ENCODE results near the gene IFNGR2. TPM values are rescaled to one million over a fixed set of nuclear protein-coding genes. Genes with fewer than 3 reads are reported as not detected.

Gene IFNGR2
- total RNA-seq, 1 donor from 2014 or later: 55.6 TPM

DNA sequence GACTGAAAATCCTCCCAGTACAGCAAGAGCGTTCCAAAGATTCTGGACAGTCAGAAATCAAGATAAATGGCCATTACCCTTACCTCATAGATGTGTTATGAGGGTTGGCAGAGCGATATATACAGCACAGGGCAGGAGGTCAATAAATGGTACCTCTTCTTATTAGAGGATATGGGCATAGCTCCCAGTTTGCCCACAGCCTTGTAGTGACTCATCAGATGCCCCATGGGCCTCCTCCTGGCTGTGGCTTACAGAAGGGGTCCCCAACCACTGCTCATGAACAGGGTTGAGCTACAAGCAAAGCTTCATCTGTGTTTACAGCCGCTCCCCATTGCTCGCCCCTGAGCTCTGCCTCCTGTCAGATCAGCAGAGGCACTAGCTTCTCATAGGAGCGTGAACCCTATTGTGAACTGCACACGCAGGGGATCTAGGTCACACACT, 7.3 kb upstream of the IFNGR2 start:
- Mint-ChIP-seq H3K4me1 (ENCODE audit: unreplicated experiment) (peaks cover 41% of the 10 kb centered on the region), H3K4me3 (ENCODE audit: unreplicated experiment) (no peak overlapping the region), H3K36me3 (ENCODE audit: unreplicated experiment) (no peaks in the 10 kb centered on the region), H3K27me3 (ENCODE audit: unreplicated experiment) (no peaks in the 10 kb centered on the region), H3K27ac (ENCODE audit: unreplicated experiment) (no peak overlapping the region), H3K9me3 (ENCODE audit: unreplicated experiment) (no peaks in the 10 kb centered on the region)
- DNase-seq (ENCODE audit: extremely low spot score, unreplicated experiment): no peak
- TF ChIP-seq, protein P1, sequence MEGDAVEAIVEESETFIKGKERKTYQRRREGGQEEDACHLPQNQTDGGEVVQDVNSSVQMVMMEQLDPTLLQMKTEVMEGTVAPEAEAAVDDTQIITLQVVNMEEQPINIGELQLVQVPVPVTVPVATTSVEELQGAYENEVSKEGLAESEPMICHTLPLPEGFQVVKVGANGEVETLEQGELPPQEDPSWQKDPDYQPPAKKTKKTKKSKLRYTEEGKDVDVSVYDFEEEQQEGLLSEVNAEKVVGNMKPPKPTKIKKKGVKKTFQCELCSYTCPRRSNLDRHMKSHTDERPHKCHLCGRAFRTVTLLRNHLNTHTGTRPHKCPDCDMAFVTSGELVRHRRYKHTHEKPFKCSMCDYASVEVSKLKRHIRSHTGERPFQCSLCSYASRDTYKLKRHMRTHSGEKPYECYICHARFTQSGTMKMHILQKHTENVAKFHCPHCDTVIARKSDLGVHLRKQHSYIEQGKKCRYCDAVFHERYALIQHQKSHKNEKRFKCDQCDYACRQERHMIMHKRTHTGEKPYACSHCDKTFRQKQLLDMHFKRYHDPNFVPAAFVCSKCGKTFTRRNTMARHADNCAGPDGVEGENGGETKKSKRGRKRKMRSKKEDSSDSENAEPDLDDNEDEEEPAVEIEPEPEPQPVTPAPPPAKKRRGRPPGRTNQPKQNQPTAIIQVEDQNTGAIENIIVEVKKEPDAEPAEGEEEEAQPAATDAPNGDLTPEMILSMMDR (IDR thresholded peaks at IDR 0.05): no peak

DNA sequence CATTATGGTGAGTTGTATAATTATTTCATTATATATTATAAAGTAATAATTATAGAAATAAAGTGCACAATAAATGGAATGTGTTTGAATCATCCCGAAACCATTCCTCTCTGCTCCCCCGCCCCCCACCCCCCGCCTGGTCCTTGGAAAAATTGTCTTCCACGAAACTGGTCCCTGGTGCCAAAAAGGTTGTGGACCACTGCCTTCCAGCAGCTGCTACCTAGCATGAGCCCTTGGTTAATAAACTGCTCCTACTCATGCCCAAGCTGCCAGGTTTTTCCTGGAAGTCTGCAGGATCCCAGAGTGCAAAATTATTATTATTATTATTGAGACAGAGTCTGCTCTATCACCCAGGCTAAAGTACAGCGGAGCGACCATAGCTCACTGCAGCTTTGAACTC, 6.8 kb upstream of the IFNGR2 start:
- no peaks in the 10 kb centered on the region for H3K27me3 Mint-ChIP-seq (ENCODE audit: unreplicated experiment)
- peaks cover 45% of the 10 kb centered on the region for H3K4me1 Mint-ChIP-seq (ENCODE audit: unreplicated experiment)
- no peak overlapping the region for H3K4me3 Mint-ChIP-seq (ENCODE audit: unreplicated experiment)
- H3K9me3 Mint-ChIP-seq (ENCODE audit: unreplicated experiment): no peaks in the 10 kb centered on the region
- peak overlapping the region; percentile 91 for H3K27ac Mint-ChIP-seq (ENCODE audit: unreplicated experiment)
- H3K36me3 Mint-ChIP-seq (ENCODE audit: unreplicated experiment): no peaks in the 10 kb centered on the region
- no peak for DNase-seq (ENCODE audit: extremely low spot score, unreplicated experiment)
- TF ChIP-seq, protein P1 (IDR thresholded peaks at IDR 0.05): no peak

DNA sequence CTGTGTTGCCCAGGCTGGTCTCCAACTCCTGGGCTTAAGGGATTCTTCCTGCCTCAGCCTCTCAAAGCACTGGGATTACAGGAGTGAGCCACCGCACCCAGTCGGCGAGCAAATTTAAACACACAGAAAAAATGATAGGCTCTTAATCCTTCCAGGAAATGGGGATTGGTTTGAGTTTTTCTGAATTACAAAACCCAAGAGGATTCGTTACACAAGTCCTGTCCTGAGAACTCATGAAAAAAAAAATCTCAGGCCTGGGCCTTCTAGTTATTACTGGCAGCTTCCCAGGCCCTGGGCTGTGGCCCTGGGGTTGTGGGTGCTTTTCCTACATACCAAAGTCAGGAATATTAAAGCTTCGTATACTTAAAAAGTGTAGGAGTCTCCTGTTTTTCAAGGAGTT, 6.3 kb upstream of the IFNGR2 start:
- DNase-seq (ENCODE audit: extremely low spot score, unreplicated experiment): no peak
- H3K27ac Mint-ChIP-seq (ENCODE audit: unreplicated experiment): peak overlapping the region; percentile 91
- TF ChIP-seq, protein P1 (IDR thresholded peaks at IDR 0.05): no peak
- H3K4me1 Mint-ChIP-seq (ENCODE audit: unreplicated experiment): peaks cover 49% of the 10 kb centered on the region
- no peaks in the 10 kb centered on the region for H3K36me3 Mint-ChIP-seq (ENCODE audit: unreplicated experiment)
- no peaks in the 10 kb centered on the region for H3K9me3 Mint-ChIP-seq (ENCODE audit: unreplicated experiment)
- H3K27me3 Mint-ChIP-seq (ENCODE audit: unreplicated experiment): no peaks in the 10 kb centered on the region
- no peak overlapping the region for H3K4me3 Mint-ChIP-seq (ENCODE audit: unreplicated experiment)

DNA sequence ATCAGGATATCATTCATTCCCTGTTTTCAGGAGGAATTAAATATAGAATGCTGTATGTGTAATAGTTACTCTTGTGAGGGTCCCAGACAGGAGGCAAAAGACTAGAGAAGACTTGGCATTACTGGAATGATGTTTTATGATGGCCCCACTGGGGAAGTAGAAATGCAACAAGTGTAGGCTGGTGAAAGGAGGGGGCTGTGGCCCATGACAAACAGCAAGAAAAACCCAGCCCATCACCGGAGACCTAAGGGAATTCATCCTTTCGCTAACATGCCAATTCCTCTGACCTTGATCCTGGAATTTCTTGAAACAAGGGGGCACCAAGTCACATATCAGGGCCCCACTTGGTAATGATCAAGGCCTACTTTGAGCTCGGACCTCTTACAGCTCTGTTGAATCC, 5.5 kb upstream of the IFNGR2 start:
- no peaks in the 10 kb centered on the region for H3K36me3 Mint-ChIP-seq (ENCODE audit: unreplicated experiment)
- H3K27me3 Mint-ChIP-seq (ENCODE audit: unreplicated experiment): no peaks in the 10 kb centered on the region
- H3K27ac Mint-ChIP-seq (ENCODE audit: unreplicated experiment): peak overlapping the region; percentile 91
- TF ChIP-seq, protein P1 (IDR thresholded peaks at IDR 0.05): no peak
- no peaks in the 10 kb centered on the region for H3K9me3 Mint-ChIP-seq (ENCODE audit: unreplicated experiment)
- peaks cover 56% of the 10 kb centered on the region for H3K4me1 Mint-ChIP-seq (ENCODE audit: unreplicated experiment)
- no peak for DNase-seq (ENCODE audit: extremely low spot score, unreplicated experiment)
- H3K4me3 Mint-ChIP-seq (ENCODE audit: unreplicated experiment): no peak overlapping the region

DNA sequence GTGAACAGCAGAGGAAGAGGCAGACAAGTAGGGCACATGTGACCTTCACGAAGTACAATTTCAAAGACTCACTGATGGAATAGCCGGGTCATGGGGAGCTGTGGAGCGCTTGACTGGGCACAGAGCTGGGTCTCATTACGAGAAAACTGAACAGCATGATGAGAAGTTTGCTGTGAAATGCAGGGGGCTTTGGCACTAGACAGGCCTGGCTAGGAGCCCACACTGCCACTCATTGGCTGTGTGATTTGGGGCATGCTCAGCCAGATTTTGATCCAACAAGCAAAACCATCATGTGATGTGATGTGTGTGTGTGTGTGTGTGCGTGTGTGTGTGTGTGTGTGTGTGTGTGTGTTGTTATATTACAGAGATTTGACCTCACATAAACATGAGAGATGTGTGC, 4.9 kb upstream of the IFNGR2 start:
- Mint-ChIP-seq H3K9me3 (ENCODE audit: unreplicated experiment) (no peaks in the 10 kb centered on the region), H3K4me1 (ENCODE audit: unreplicated experiment) (peaks cover 56% of the 10 kb centered on the region), H3K4me3 (ENCODE audit: unreplicated experiment) (no peak overlapping the region), H3K36me3 (ENCODE audit: unreplicated experiment) (no peaks in the 10 kb centered on the region), H3K27me3 (ENCODE audit: unreplicated experiment) (no peaks in the 10 kb centered on the region), H3K27ac (ENCODE audit: unreplicated experiment) (no peak overlapping the region)
- DNase-seq (ENCODE audit: extremely low spot score, unreplicated experiment): no peak
- TF ChIP-seq, protein P1 (IDR thresholded peaks at IDR 0.05): no peak

Measured in osteocyte (in vitro differentiated cells).